Osteoblast (primary cell): ENCODE results near the gene DNA2. TPM values are rescaled to one million over a fixed set of nuclear protein-coding genes. Genes with fewer than 3 reads are reported as not detected.

Experiments used
- DNase-seq: peaks from one replicate; pipeline ENCODE4 v3.0.0; 2011; ENCODE audit warnings: low spot score, mixed read lengths; ENCODE audit not compliant: insufficient read length; ENCODE audit errors: missing footprints
- H2AFZ ChIP-seq: 2 replicates; pipeline ENCODE4 v1.6.0; 2011; ENCODE audit warnings: mild to moderate bottlenecking, low read length
- H3K27ac ChIP-seq: 2 replicates; pipeline ENCODE4 v1.5.1; 2011; ENCODE audit warnings: mild to moderate bottlenecking, low read depth, low read length, moderate library complexity
- H3K27me3 ChIP-seq: 2 replicates; pipeline ENCODE4 v1.6.0; 2012; ENCODE audit warnings: mild to moderate bottlenecking, control low read depth, inconsistent platforms, low read length, moderate library complexity; ENCODE audit not compliant: insufficient read depth
- H3K36me3 ChIP-seq: 2 replicates; pipeline ENCODE4 v1.5.1; 2011; ENCODE audit warnings: mild to moderate bottlenecking, low read length, control low read depth, moderate library complexity; ENCODE audit not compliant: insufficient read depth
- H3K4me1 ChIP-seq: 2 replicates; pipeline ENCODE4 v1.5.1; 2011; ENCODE audit warnings: mild to moderate bottlenecking, low read length, control low read depth, moderate library complexity; ENCODE audit not compliant: insufficient read depth
- H3K4me2 ChIP-seq: 2 replicates; pipeline ENCODE4 v1.6.0; 2011; ENCODE audit warnings: mild to moderate bottlenecking, low read length; ENCODE audit not compliant: insufficient read depth
- H3K4me3 ChIP-seq: fragments of 200-600 bp; sonication (generic); 3 replicates; pipeline ENCODE4 v1.5.1; 2012; ENCODE audit warnings: mild to moderate bottlenecking, low read length, inconsistent platforms; ENCODE audit not compliant: insufficient read depth
- H3K79me2 ChIP-seq: 2 replicates; pipeline ENCODE4 v1.6.0; 2012; ENCODE audit warnings: mild to moderate bottlenecking, low read length, control low read depth, inconsistent platforms; ENCODE audit not compliant: insufficient read depth
- H3K9me3 ChIP-seq: 2 replicates; pipeline ENCODE4 v1.5.1; 2011; ENCODE audit warnings: low read depth, low read length, control low read depth
- H4K20me1 ChIP-seq: 2 replicates; pipeline ENCODE4 v1.6.0; 2012; ENCODE audit warnings: mild to moderate bottlenecking, low read length, control low read depth; ENCODE audit not compliant: insufficient read depth
- CTCF ChIP-seq: IDR thresholded peaks from 2 replicates; pipeline ENCODE4 v1.5.1; 2011; ENCODE audit warnings: mild to moderate bottlenecking, low read depth, low read length, moderate library complexity; ENCODE audit errors: extremely low read depth
- total RNA-seq: library from RNA; depleted of rRNA; stranded (reverse); fragments of >200 nt; gene quantifications from 2 replicates; pipeline ENCODE4 v1.2.3, GENCODE V29; 2012

Gene DNA2
- total RNA-seq, 1 donor, result 5.4 TPM

DNA sequence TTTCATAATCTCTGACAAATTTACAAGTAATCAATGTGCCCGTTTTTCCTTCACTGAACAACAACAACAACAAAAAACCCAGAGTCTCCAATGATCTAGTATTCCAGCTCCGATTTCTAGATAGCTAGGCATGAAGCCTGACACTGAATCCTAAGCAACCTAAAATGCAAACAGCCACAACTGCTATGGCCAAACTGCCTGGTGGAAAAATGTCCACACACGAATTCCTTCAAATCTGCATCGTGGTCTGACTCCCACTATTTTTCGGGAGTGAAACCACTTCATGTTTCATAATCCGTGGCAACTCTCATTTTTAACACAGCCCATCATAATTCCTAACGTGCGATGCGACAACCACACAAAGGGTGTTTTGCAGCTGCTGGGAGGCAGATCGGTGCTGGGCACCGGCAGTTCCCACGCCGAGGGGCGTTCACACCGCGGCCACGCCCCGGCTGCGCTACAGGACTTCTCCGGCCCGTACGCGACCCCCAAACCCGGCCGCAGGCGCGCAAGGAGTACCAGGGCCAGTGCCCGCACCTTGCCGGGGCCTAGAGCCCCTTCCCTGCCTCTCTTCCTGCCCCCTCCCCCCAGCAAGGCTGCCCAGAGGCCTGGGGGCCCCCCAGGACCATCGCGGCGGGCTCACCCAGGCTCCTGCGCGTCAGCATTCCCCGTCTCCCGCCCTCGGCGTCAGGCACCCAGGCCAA, 65.5 kb downstream of the DNA2 start:
- Histone ChIP-seq H4K20me1 (peaks cover 4% of the 10 kb centered on the region), H3K4me3 (peak overlapping the region; percentile 100), H3K4me1 (peaks cover 21% of the 10 kb centered on the region), H3K27me3 (no peaks in the 10 kb centered on the region), H2AFZ (peak overlapping the region; percentile 78), H3K9me3 (no peaks in the 10 kb centered on the region), H3K27ac (peak overlapping the region; percentile 80), H3K36me3 (peaks cover 3% of the 10 kb centered on the region), H3K4me2 (peak overlapping the region; percentile 85), H3K79me2 (peaks cover 59% of the 10 kb centered on the region)
- peak; percentile 94 for DNase-seq
- TF ChIP-seq CTCF, result no peak

DNA sequence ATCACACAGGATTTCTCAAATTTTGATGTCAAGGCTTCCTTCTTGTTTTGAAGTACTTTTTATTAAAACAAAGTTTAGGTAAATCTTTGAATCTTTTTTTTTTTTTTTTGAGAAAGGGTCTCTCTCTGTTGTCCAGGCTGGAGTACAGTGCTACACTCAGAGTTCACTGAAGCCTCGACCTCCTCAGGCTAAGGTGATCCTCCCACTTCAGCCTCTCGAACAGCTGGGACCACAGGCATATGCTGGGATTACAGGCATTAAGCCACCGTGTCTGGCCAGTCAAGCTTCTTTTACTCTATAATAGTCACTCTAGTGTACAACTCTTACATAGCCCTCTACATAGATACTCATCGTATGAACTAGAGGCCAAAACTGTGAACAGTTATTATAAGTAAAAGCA, 68.1 kb downstream of the DNA2 start:
- H3K36me3 ChIP-seq, result peaks cover 12% of the 10 kb centered on the region
- H3K9me3 ChIP-seq, result no peaks in the 10 kb centered on the region

GRCh38 chr10:68402276-68402675, 69.5 kb downstream of the DNA2 start:
- Histone ChIP-seq H3K4me3 (no peak overlapping the region), H3K27ac (peak overlapping the region; percentile 51), H3K4me2 (no peak overlapping the region), H3K27me3 (no peaks in the 10 kb centered on the region), H3K79me2 (peaks cover 70% of the 10 kb centered on the region), H3K4me1 (peaks cover 21% of the 10 kb centered on the region), H3K9me3 (no peaks in the 10 kb centered on the region), H4K20me1 (peaks cover 4% of the 10 kb centered on the region), H3K36me3 (peaks cover 15% of the 10 kb centered on the region), H2AFZ (no peak overlapping the region)
- DNase-seq, result no peak
- TF ChIP-seq CTCF, result no peak

More for the DNA sequence above, 68.1 kb downstream of the DNA2 start:
- Histone ChIP-seq H2AFZ (no peak overlapping the region), H4K20me1 (peaks cover 4% of the 10 kb centered on the region), H3K27ac (peak overlapping the region; percentile 51), H3K27me3 (no peaks in the 10 kb centered on the region), H3K4me2 (no peak overlapping the region), H3K79me2 (peaks cover 67% of the 10 kb centered on the region), H3K4me1 (peaks cover 21% of the 10 kb centered on the region), H3K4me3 (no peak overlapping the region)
- DNase-seq, result no peak
- TF ChIP-seq CTCF, result no peak

DNA sequence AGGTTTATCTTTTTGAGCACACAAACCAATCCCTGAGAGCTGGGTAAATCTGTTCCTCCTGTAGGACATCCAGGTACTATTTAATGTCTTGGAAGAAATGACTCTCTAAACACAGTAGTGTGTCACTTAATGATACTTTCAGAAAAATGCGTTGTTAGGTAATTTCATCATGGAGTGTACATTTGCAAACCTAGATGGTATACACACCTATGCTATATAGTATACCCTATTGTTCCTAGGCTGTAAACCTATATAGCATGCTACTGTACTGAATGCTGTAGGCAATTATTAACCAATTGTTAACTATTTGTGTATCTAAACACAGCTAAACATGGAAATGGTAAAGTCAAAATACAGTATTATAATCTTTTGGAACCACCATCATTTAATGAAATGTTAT, 74.8 kb downstream of the DNA2 start:
- Histone ChIP-seq H3K27ac (no peak overlapping the region), H3K4me2 (no peak overlapping the region), H3K4me3 (no peak overlapping the region), H4K20me1 (no peaks in the 10 kb centered on the region), H3K9me3 (no peaks in the 10 kb centered on the region), H2AFZ (no peak overlapping the region), H3K36me3 (peaks cover 47% of the 10 kb centered on the region), H3K27me3 (no peaks in the 10 kb centered on the region), H3K4me1 (no peaks in the 10 kb centered on the region), H3K79me2 (peaks cover 31% of the 10 kb centered on the region)
- TF ChIP-seq CTCF, result no peak
- DNase-seq, result no peak
